MCF 10A (cell line): ENCODE data around the gene PRR35. TPM values are rescaled to one million over a fixed set of nuclear protein-coding genes. Genes with fewer than 3 reads are reported as not detected.

Experiments used
- BruUV-seq: library from RNA; stranded (reverse); fragments of 400-500 nt; replicated peaks from 2 replicates; lab custom pipeline; 2021; lab: Mats Ljungman, UMichigan
- CTCF ChIA-PET: fragments of 300-600 bp; sonication (Branson Sonifier 250); formaldehyde crosslinking; extraction: SDS; loops from one replicate; lab custom pipeline; 2021; ENCODE audit warnings: antibody characterized with exemption, inconsistent platforms; lab: Yijun Ruan, JAX
- POLR2A ChIA-PET: fragments of 300-600, 350-650 bp; sonication (Branson Sonifier 250); formaldehyde crosslinking; extraction: SDS; loops from one replicate; lab custom pipeline; 2020; ENCODE audit warnings: antibody characterized with exemption, inconsistent platforms; lab: Yijun Ruan, JAX
- DNase-seq: peaks from one replicate; pipeline ENCODE4 v3.0.0-alpha.2; 2018; ENCODE audit not compliant: unreplicated experiment
- H3K27ac Mint-ChIP-seq: one replicate; pipeline ENCODE4 v1.8.0; 2022; ENCODE audit warnings: mild to moderate bottlenecking, low read depth, mixed read lengths; ENCODE audit not compliant: unreplicated experiment
- H3K27me3 Mint-ChIP-seq: one replicate; pipeline ENCODE4 v1.8.0; 2022; ENCODE audit warnings: mixed read lengths; ENCODE audit not compliant: insufficient read depth, unreplicated experiment
- H3K36me3 Mint-ChIP-seq: one replicate; pipeline ENCODE4 v1.8.0; 2022; ENCODE audit warnings: mild to moderate bottlenecking, moderate library complexity, mixed read lengths; ENCODE audit not compliant: insufficient read depth, unreplicated experiment
- H3K4me1 Mint-ChIP-seq: one replicate; pipeline ENCODE4 v1.8.0; 2022; ENCODE audit warnings: mixed read lengths; ENCODE audit not compliant: insufficient read depth, unreplicated experiment
- H3K4me3 Mint-ChIP-seq: one replicate; pipeline ENCODE4 v1.8.0; 2022; ENCODE audit warnings: mild to moderate bottlenecking, moderate library complexity, mixed read lengths; ENCODE audit not compliant: unreplicated experiment
- H3K9me3 Mint-ChIP-seq: one replicate; pipeline ENCODE4 v1.8.0; 2022; ENCODE audit warnings: mixed read lengths; ENCODE audit not compliant: unreplicated experiment
- intact Hi-C: fragments of 100-400 bp; cut with micrococcal nuclease; formaldehyde crosslinking; loops from 2 replicates; pipeline ENCODE4 v1.14.1; 2022
- total RNA-seq: library from RNA; stranded (reverse); gene quantifications from 2 replicates; pipeline ENCODE4 v1.2.3, GENCODE V29; 2022
- TF ChIP-seq, protein P1 (sequence below): fragments of 200-600 bp; IDR thresholded peaks from one replicate; pipeline ENCODE4 v1.8.0; 2022; ENCODE audit warnings: antibody characterized with exemption, mild to moderate bottlenecking; ENCODE audit not compliant: unreplicated experiment

PRR35 gene
- total RNA-seq, 1 experiment from 2014 or later, result not detected

DNA sequence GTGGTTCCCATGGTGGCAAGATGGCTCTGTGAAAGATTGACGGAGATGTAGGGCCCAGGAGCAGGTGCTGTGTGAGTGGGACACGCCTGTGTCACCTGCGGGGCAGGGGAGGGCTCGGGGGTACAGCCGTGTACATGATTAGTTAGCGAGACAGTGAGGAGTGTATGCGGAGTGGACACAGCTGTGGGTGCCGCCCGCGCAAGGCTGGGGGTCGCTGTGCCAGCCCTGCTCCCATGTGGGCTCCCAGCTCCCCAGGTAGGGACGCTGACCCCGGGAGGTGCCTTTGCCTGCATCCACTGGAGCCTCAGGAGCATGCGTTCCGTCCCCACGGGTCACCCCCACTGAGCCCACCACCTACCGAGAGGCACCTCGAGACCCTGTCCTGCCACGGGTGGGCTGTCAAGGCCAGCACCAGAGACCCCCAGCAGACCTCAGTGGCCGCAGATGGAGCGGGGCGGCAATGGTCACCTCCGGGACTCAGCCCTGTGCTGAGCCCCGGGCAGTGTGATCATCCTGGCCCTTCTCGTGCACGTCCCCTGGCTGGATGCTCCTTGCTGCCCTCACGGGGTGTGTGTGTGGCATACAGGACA is 25.2 kb upstream of the PRR35 start:
- no peaks in the 10 kb centered on the region for H3K9me3 Mint-ChIP-seq
- H3K27ac Mint-ChIP-seq, result peak overlapping the region; percentile 35
- intact Hi-C loops, result no loop called here
- peaks cover 40% of the 10 kb centered on the region for H3K36me3 Mint-ChIP-seq
- POLR2A ChIA-PET, result interaction anchor here (0.6 to 1.0 kb wide), 2 partner anchors 109 to 300 kb away, joined by 3 read pairs; partner anchors contain the start of gene FAM234A
- TF ChIP-seq, protein P1, sequence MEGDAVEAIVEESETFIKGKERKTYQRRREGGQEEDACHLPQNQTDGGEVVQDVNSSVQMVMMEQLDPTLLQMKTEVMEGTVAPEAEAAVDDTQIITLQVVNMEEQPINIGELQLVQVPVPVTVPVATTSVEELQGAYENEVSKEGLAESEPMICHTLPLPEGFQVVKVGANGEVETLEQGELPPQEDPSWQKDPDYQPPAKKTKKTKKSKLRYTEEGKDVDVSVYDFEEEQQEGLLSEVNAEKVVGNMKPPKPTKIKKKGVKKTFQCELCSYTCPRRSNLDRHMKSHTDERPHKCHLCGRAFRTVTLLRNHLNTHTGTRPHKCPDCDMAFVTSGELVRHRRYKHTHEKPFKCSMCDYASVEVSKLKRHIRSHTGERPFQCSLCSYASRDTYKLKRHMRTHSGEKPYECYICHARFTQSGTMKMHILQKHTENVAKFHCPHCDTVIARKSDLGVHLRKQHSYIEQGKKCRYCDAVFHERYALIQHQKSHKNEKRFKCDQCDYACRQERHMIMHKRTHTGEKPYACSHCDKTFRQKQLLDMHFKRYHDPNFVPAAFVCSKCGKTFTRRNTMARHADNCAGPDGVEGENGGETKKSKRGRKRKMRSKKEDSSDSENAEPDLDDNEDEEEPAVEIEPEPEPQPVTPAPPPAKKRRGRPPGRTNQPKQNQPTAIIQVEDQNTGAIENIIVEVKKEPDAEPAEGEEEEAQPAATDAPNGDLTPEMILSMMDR, result no peak
- BruUV-seq, result no TSS peak
- CTCF ChIA-PET, result interaction anchor here (0.6 kb wide), 1 partner anchor 103 kb away, joined by 3 read pairs; no protein-coding TSS in a partner anchor
- no peaks in the 10 kb centered on the region for H3K4me1 Mint-ChIP-seq
- H3K27me3 Mint-ChIP-seq, result no peaks in the 10 kb centered on the region
- H3K4me3 Mint-ChIP-seq, result peak overlapping the region; percentile 16
- DNase-seq, result no peak

DNA sequence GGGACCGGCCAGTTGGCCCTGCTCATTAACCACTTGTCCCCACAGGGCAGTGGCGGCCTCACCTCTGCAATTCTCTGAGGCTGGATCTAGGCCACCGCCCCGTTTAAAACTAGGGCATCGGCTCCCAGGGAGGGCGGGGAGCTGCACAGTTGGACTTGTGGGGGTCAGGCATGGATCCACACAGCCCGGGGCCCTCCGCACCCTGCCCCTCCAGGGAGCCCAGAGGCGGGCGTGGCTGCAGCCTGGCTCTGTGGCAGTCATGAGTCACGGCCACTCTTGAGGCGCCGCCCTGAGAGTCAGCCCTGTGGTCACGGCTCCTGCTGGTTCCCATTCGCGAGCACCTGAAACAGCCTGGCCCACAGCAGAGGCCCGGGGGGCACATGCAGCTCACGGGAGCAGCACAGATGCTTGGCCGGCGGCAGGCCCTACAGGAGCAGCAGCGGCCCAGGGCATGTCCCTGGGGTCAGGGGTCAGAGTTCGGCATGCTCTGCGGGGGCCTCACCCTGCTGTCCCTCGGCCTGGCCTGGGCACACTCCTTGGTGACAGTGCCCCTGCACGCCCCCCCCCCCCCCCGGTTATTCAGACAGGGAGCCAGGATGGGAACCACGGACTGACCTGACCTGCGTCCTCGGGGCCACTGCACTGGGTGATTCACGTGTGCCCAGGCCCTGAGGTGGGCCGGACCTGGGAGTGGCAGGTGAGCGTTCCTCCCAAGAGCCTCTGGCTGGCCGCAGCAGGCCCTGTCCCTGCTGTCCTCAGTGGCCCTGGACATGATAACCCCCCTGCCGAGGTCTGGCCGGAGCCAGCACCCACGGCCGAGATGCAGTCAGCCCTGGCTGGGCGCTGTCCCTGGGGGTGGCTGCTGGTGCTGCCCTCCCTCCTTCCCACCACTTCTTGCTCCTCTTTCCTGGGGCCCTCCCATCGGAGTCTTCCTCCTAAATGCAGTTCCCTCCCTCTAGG is 24.5 kb upstream of the PRR35 start:
- peak overlapping the region; percentile 16 for H3K4me3 Mint-ChIP-seq
- H3K9me3 Mint-ChIP-seq, result no peaks in the 10 kb centered on the region
- no peaks in the 10 kb centered on the region for H3K27me3 Mint-ChIP-seq
- no peaks in the 10 kb centered on the region for H3K4me1 Mint-ChIP-seq
- ChIA-PET POLR2A (no interaction called here), CTCF (interaction anchor here (0.6 to 0.7 kb wide), 2 partner anchors 46 to 103 kb away, joined by 3 read pairs; no protein-coding TSS in a partner anchor)
- no TSS peak for BruUV-seq
- peak; percentile 75 for DNase-seq
- H3K27ac Mint-ChIP-seq, result peak overlapping the region; percentile 35
- H3K36me3 Mint-ChIP-seq, result peaks cover 37% of the 10 kb centered on the region
- intact Hi-C loops, result no loop called here
- TF ChIP-seq, protein P1, result no peak

DNA sequence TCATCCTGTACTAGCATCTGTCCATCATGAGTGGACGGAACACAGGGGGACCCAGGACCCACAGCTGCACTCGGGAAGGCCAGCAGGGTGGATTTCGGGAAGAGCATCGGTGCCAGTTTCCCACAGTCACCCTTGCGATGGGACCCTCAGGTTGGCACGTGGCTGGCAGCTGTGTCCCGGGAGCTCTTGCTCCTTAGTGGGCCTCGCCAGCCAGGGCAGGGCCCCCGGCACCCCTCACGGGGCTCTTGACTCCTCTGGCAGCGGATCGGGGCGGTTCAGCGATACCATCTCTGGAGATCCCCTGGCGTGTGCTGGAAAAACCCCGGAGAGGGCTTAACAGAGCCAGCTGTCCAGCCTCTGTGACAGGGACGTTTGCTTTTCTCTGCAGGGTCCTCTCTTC is 23.4 kb upstream of the PRR35 start:
- POLR2A ChIA-PET, result interaction anchor here (0.6 to 1.4 kb wide), 2 partner anchors 9 to 142 kb away, joined by 3 to 5 read pairs; partner anchors contain the start of gene CAPN15
- Mint-ChIP-seq H3K27me3 (no peaks in the 10 kb centered on the region), H3K27ac (no peak overlapping the region), H3K36me3 (peaks cover 42% of the 10 kb centered on the region), H3K4me3 (no peak overlapping the region), H3K9me3 (no peaks in the 10 kb centered on the region), H3K4me1 (no peaks in the 10 kb centered on the region)
- intact Hi-C loops, result no loop called here
- CTCF ChIA-PET, result interaction anchor here (0.7 to 1.0 kb wide), 3 partner anchors 10 to 45 kb away, joined by 3 read pairs; no protein-coding TSS in a partner anchor
- TF ChIP-seq, protein P1, result no peak
- DNase-seq, result no peak
- BruUV-seq, result no TSS peak
